SU-DHL-6 (cell line): ENCODE data around the gene SEMA4C.

Source experiments
- CTCF ChIP-seq: fragments of 200-600 bp; sonication (generic); IDR thresholded peaks from one replicate; pipeline ENCODE4 v1.5.1; 2017; ENCODE audit warnings: antibody characterized with exemption, mild to moderate bottlenecking, low read length, moderate library complexity; ENCODE audit not compliant: insufficient read depth, poor library complexity, severe bottlenecking
- EZH2phosphoT487 ChIP-seq: fragments of 200-600 bp; sonication (generic), shearing (Covaris generic); conservative IDR thresholded peaks from 2 replicates; pipeline ENCODE4 v1.6.1; 2018; ENCODE audit warnings: mild to moderate bottlenecking, antibody characterized with exemption, low read length, moderate library complexity, mixed read lengths

GRCh38 chr2:96869822-96870625 lies at the start of gene SEMA4C:
- TF ChIP-seq CTCF (no peak), EZH2phosphoT487 (no peak)
